HFFc6 (cell line): Measurements from ENCODE around the gene SGTB. TPM values are rescaled to one million over a fixed set of nuclear protein-coding genes. Genes with fewer than 3 reads are reported as not detected.

Experiments
- DNase-seq: peaks from one replicate; pipeline ENCODE4 v3.0.0-alpha.2; 2018
- H3K27ac Mint-ChIP-seq: 2 replicates; pipeline ENCODE4 v1.8.0; 2020; ENCODE audit warnings: mild to moderate bottlenecking, mixed read lengths
- H3K27me3 Mint-ChIP-seq: 2 replicates; pipeline ENCODE4 v1.8.0; 2021; ENCODE audit warnings: mild to moderate bottlenecking, moderate library complexity, mixed read lengths; ENCODE audit not compliant: insufficient read depth
- H3K36me3 Mint-ChIP-seq: 2 replicates; pipeline ENCODE4 v1.8.0; 2021; ENCODE audit warnings: low read depth, mixed read lengths
- H3K4me1 Mint-ChIP-seq: 2 replicates; pipeline ENCODE4 v1.8.0; 2020; ENCODE audit warnings: low read depth, mixed read lengths
- H3K4me3 Mint-ChIP-seq: 2 replicates; pipeline ENCODE4 v1.8.0; 2020; ENCODE audit warnings: mild to moderate bottlenecking, moderate library complexity, mixed read lengths
- H3K9me3 Mint-ChIP-seq: 2 replicates; pipeline ENCODE4 v1.8.0; 2020; ENCODE audit warnings: mild to moderate bottlenecking, mixed read lengths
- total RNA-seq, 6 experiments: library from RNA; stranded (reverse); fragmentation: NEBNext Ultra II Directional; extraction: Animal tissue kit (Norgen Biotek cat#: 25700); gene quantifications; 2 replicates in 1 of 6; 3 replicates in 5 of 6; pipeline ENCODE4 v1.2.3, GENCODE V29; 2021
- TF ChIP-seq, protein P1 (sequence below): fragments of 200-600 bp; sonication (generic); IDR thresholded peaks from 2 replicates; pipeline ENCODE4 v1.5.0; 2021; ENCODE audit warnings: antibody characterized with exemption, mild to moderate bottlenecking

SGTB gene
- total RNA-seq, 6 experiments from 2014 or later, result 25.7 to 32.7 (median 30.1) TPM

DNA sequence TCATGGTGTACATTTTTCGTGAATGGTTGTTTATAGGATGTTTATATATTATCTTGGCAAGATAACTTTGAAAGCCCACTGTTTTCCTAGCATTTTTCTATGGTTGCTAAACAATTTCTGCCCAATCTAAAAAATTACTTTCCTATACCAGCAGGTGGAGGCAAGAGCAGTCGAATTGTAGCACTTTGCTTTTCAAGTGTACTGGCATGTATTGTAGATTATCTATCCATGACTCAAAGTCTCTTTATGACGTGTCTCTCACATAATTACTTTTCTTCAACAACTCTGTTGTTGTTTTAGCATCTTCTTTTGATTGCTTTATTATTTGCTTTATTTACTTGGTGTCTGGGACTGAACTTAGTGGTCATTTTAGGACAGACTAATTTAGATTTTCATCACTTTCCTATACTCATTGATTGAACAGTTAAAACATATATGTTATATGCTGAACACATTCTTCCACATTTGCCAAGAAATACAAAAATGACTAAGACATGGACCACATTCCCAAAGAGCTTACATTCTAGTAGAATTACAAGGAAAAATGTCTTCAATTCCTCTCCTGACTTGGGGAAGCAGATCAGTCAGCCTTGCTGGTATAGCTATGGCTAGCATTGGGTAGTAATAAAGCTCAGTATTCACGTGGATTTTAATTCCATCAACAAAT lies 20.8 kb upstream of the SGTB start:
- no peaks in the 10 kb centered on the region for H3K9me3 Mint-ChIP-seq

DNA sequence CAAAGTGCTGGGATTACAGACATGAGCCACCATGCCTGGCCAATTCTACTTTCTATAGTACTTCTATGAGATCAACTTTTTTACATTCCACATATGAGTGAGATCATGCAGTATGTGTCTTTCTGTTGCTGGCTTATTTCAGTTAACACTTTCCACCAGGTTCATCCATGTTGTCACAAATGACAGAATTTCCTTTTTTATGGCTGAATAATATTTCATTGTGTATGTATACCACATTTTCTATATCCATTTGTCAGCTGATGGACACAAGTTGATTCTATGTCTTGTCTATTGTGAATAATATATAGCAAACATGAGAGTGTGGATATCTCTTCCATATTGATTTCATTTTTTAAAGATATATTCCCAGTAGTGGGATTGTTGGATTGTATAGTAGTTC lies 17.3 kb upstream of the SGTB start:
- DNase-seq, result no peak
- TF ChIP-seq, protein P1, sequence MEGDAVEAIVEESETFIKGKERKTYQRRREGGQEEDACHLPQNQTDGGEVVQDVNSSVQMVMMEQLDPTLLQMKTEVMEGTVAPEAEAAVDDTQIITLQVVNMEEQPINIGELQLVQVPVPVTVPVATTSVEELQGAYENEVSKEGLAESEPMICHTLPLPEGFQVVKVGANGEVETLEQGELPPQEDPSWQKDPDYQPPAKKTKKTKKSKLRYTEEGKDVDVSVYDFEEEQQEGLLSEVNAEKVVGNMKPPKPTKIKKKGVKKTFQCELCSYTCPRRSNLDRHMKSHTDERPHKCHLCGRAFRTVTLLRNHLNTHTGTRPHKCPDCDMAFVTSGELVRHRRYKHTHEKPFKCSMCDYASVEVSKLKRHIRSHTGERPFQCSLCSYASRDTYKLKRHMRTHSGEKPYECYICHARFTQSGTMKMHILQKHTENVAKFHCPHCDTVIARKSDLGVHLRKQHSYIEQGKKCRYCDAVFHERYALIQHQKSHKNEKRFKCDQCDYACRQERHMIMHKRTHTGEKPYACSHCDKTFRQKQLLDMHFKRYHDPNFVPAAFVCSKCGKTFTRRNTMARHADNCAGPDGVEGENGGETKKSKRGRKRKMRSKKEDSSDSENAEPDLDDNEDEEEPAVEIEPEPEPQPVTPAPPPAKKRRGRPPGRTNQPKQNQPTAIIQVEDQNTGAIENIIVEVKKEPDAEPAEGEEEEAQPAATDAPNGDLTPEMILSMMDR, result no peak
- no peaks in the 10 kb centered on the region; the same call in 1 of the 2 replicates for H3K27me3 Mint-ChIP-seq
- H3K4me3 Mint-ChIP-seq, result no peak overlapping the region
- H3K9me3 Mint-ChIP-seq, result no peaks in the 10 kb centered on the region
- peaks cover 41% of the 10 kb centered on the region for H3K4me1 Mint-ChIP-seq
- no peak overlapping the region for H3K27ac Mint-ChIP-seq
- peaks cover 5% of the 10 kb centered on the region; the same call in 1 of the 2 replicates for H3K36me3 Mint-ChIP-seq

More for the DNA sequence above, 20.8 kb upstream of the SGTB start:
- Mint-ChIP-seq H3K36me3 (peaks cover 25% of the 10 kb centered on the region), H3K4me3 (peak overlapping the region; percentile 49), H3K27ac (peak overlapping the region; percentile 72), H3K27me3 (no peaks in the 10 kb centered on the region; the same call in 1 of the 2 replicates), H3K4me1 (peaks cover 46% of the 10 kb centered on the region)
- DNase-seq, result peak; percentile 84
- TF ChIP-seq, protein P1, result peak; percentile 90

DNA sequence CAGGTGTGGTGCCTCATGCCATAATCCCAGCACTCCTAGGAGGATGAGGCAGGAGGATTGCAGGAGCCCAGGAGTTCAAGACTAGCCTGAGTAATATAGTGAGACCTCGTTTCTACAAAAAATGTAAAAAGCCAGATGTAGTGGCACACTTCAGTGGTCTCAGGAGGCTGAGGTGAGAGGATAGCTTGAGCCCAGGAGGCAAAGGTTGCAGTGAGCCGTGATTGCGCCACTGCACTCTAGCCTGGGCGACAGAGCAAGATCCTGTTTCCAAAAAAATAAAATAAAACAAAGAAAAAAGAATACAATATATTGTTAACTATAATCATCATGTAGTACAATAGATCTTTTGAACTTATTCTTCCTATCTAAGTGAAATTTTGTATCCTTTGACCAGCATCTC lies 16.4 kb upstream of the SGTB start:
- Mint-ChIP-seq H3K27me3 (no peaks in the 10 kb centered on the region; the same call in 1 of the 2 replicates), H3K4me1 (peaks cover 32% of the 10 kb centered on the region), H3K27ac (no peak overlapping the region), H3K4me3 (no peak overlapping the region), H3K9me3 (no peaks in the 10 kb centered on the region), H3K36me3 (0 out of 2 replicates have a peak, but pooled peaks cover 4% of the 10 kb centered on the region)
- no peak for DNase-seq
- TF ChIP-seq, protein P1, result no peak

DNA sequence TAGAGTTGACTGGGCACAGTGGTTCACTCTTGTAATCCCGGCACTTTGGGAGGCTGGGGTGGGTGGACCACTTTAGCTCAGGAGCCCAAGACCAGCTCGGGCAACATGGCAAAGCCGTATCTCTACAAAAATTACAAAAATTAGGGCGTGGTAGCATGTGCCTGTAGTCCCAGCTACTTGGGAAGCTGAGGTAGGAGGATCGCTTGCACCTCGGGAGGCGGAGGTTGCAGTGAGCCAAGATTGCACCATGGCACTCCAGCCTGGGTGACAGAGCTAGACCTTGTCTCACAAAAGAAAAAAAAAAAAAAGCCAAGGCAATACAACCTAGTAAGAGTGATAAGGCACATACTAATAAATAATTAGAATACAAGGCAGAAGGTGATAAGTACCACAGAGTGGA lies 15.9 kb upstream of the SGTB start:
- H3K4me1 Mint-ChIP-seq, result peaks cover 28% of the 10 kb centered on the region
- no peaks in the 10 kb centered on the region; the same call in 1 of the 2 replicates for H3K27me3 Mint-ChIP-seq
- H3K9me3 Mint-ChIP-seq, result no peaks in the 10 kb centered on the region
- no peak overlapping the region for H3K4me3 Mint-ChIP-seq
- DNase-seq, result no peak
- H3K36me3 Mint-ChIP-seq, result 0 out of 2 replicates have a peak, but pooled peaks cover 4% of the 10 kb centered on the region
- no peak overlapping the region for H3K27ac Mint-ChIP-seq
- TF ChIP-seq, protein P1, result no peak

DNA sequence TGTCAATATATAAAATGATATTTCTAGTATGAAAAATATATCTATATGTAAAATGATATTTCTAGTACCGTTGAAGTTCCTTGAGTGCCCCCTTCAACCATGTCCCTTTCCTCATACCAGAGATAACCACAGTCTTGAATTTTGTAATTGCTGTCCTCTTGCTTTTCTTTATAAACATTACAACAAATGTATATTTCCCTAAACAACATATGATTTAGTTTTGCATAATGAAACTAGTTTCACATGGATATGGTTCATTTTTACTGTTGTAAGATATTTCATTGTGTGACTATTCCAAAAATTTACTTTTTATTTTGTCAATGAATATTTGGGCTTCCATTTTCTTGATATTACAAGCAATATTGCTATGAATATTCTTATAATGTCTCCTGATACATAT lies 14.1 kb upstream of the SGTB start:
- Mint-ChIP-seq H3K4me1 (peaks cover 12% of the 10 kb centered on the region), H3K27ac (no peak overlapping the region), H3K27me3 (no peaks in the 10 kb centered on the region; the same call in 1 of the 2 replicates), H3K36me3 (peaks cover 13% of the 10 kb centered on the region), H3K4me3 (no peak overlapping the region), H3K9me3 (no peaks in the 10 kb centered on the region)
- TF ChIP-seq, protein P1, result no peak
- DNase-seq, result no peak
